ENCODE measurements around the gene DDX20.
A peak's percentile ranks its signal among the peaks of the same experiment; 100 is the strongest.

Gene DDX20

DNA sequence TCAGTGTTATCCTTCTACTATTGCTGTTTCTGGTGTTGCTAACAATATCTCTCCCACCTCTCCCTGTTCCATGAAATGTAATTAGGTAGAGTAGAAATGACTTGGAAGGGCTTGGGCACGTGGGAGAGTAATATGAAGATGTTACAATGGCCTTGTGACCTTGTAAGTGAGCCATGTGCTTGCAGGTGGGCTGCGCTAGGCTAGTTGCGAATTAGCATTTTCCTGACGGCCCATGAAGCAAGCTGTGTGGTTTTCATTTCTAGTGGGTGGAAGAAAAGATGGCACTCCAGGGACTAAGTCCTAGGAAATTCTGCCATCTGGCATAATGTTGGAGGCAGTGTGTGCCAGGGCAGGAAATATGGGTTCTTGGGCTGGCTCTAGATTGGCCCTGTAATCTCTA, 7.8 kb upstream of the DDX20 start:
- no peak for DNase-seq (ENCODE audit: low read depth in 3 of 3)

DNA sequence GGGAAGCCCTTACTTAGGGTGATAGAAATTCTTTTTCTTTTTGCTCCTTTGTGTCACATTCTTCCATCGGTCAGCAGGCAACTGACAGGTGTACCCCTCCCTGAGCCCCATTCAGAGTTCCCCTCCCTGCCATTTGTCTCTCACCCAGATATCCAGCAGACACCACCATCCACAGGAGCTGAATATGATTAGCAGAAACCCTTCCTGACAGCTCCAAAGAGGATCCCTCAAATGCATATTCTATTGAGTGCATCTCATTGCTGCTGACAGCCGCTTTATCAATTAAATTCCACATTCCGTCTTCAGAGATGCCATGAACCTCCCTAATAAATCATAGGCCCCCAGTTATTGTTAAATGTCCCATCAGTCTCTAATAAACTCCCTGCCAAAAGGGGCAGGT, 6.1 kb upstream of the DDX20 start:
- no peak for DNase-seq (ENCODE audit: low read depth in 3 of 3)

DNA sequence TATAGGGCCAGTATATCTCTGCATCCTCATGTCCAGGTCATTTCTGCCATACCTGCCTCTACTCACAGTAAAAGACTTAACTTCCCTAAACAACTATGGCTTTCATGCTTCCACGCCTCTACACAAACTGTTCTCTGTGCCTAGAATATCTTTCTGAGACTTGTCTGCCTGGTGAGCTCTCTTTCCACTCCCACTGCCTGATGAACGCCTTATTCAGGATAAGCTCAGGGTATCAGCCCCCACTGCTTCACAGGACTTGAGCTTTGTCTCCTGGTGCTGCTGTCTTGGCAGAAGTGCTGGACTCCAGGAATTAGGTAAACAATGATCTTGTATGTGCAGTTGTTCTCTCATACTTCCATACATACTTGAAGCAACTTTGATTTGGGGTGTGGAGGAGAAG, 4.8 kb upstream of the DDX20 start:
- DNase-seq (ENCODE audit: low read depth in 3 of 3), result no peak

DNA sequence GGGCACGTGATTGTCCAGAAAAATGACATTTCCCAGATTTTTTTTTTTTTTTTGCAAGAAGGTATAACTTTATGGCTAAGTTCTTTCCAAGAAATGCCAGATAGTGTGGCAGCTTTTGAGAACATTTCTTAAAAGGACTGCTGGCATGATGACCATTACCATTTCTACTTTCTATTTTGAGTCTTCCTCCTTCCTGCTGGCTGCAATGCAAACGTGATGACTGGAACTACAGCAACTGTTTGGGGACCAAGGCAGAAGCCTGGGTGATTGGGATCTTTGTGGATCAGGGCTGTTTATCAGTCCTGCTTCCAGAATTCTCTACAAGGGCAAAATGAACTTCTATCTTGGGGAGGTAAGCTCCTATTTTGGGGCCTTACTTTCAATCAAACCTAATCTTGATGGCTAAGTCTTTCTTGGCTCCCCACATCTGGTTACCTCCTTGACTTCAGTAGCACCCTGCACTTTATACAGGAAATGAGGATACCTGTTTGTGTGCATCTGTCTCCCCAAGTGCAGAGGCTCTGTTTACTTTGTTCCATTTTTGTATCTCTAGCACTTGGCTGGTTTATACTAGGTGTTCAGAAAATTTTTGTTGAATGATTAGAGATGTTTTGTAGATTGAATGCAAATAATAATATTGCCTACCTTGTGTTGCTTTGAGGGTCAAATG, 3.7 kb upstream of the DDX20 start:
- no peak for DNase-seq (ENCODE audit: low read depth in 3 of 3)

DNA sequence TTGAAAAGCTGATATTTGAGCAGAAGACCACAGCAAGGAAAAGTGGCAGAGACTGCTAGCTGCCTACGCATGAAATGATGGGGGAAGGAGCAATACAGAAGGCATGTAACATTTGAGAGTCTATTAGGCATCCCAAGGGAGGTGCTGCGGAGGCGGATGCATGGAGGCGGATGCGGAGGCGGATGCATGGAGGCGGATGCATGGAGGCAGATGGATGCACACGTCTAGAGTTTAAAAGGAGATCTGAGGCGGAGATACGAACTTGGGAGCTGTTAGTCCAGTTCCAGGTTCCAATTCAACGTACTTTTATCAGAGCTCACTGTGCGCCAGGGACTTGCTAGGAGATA, 744 bp upstream of the DDX20 start:
- DNase-seq (ENCODE audit: low read depth in 3 of 3), result peak in 1 of 3 experiments; percentile 33

DNA sequence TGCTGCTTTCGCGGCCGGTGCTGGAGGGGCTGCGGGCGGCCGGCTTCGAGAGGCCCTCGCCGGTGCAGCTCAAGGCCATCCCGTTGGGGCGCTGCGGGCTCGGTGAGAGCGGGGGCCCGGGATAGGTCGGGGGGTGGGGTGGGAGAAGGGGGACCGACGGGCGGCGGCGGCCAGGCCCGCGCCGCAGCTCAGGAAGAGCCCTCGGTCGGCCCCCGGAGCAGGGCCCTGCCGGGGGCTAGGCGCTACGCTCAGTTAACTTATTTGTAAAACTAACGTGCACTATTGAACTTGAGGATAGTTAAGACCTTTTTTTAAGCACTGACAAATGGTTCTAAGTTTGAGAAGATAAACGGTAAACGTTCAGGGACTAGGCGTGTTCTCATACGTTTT, 418 bp downstream of the DDX20 start:
- no peak for DNase-seq (ENCODE audit: low read depth in 3 of 3)

DNA sequence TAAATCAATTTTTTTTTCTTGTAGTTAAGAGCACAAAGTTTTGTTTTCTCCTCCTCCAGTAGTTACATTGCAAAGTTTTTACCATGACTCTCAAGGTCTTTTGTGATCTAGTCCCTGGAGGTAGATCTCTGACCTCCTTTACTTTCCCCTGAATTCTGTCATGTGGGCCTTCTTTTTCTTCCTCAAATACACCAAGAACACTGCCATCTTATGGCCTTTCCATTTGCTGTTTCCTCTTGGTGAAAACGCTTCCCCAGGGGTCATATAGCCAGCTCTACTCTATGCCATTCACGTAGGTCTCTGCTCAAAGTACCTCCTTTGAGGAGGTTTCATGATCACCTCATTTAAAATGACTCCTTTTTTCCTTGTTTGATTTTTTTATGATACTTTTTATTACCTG, 2.7 kb downstream of the DDX20 start:
- no peak for DNase-seq (ENCODE audit: low read depth in 3 of 3)

DNA sequence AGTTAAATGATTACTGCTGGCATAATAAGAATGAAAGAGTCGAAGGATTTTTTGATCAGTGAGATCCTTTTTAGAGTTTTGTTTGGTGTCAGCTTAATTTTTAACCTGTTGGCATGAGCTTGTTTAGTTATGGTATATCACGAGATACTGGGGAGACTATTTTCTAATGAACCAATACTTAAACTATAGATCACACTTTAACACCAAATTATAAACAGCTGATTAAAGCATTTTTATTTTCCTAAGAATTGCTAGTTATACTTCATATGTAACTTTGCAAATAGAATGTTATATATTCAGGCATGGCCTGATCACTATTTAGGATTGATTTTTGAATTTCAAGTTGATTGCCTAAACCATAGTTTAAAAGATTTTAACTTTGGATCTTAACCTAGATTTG, 6.0 kb downstream of the DDX20 start:
- no peak for DNase-seq (ENCODE audit: low read depth in 3 of 3)

DNA sequence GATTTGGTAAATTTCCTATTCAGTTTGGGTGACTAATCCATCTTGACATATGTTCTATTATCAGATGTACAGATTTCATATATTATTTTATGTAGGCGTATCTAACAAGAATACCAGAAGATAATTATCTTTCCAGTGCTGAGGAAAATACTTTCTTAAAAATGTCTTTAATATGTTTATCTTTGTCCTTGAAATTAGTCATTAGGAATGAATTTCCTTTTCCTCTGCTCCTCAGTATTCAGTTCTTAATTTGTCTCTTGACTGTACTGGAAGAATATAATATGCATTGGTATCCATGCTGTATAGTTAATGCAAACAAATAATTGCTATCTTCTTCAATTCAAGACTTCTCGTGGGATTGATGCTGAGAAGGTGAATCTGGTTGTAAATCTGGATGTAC, 6.6 kb downstream of the DDX20 start:
- DNase-seq (ENCODE audit: low read depth in 3 of 3), result no peak

DNA sequence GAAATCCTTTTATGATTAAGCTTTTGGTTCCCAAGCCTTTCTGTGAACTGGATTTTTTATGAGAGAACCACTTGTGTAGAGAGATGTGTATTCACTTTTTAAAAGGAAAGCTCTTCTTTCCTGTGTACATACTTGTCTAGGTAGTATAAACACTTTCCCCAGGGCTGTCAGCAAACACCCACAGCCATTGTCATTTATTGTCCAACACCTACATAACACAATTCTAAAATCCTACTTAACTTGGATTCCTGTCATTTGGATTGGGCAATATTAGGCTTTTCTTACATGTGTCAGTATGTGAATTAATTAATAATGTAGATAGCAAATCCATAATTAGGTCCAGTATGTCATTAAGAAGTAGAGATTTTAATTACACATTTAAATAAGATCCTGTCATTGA, 12.3 kb downstream of the DDX20 start:
- DNase-seq (ENCODE audit: low read depth in 3 of 3), result no peak

DNA sequence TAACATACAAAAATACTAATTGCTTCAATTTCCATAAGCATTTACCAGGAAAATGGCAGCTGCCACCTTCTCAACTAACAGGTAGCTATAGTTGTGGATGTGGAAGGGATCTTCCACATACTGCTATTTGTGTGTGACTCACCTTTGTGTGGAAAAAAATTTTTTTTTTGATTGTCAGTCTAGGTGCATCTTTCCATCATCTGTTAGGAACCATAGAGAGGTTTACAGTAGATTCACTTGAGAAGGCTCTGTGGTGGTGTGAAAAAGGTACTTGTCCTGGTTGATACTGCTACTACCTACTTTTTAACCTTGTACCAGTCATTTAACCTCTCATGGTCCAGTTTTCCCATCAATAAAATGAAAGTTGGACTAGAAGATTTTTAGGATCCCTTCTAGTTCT, 12.9 kb downstream of the DDX20 start:
- DNase-seq (ENCODE audit: low read depth in 3 of 3), result no peak

DNA sequence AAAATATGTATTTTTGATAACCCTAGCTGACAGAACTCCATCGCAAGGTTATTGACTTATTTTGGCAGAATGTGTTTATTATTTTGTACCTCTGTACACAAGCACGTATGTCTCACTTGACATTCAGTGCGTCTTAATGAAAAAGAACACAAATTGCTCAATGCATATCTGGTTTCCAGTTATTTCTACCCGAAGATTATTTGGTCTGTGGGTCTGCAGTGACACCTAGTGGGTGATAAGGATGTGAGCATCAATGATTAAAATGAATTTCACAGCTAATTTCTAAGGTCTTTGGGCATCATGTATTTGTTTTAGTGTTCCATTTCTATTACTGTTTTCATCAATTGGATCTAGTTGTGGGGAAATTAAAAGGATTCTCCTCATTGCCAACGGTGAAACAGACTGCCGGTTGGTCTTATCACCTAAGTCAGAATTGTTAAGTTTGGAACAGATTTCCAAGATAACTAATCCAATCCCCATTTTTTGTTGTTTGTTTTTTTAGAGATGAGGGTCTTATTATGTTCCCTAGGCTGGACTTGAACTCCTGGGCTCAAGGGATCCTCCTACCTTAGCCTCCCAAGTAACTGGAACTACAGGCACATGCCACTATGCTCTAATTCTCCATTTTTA, 13.9 kb downstream of the DDX20 start:
- peak in 1 of 3 experiments; percentile 23 for DNase-seq (ENCODE audit: low read depth in 3 of 3)

DNA sequence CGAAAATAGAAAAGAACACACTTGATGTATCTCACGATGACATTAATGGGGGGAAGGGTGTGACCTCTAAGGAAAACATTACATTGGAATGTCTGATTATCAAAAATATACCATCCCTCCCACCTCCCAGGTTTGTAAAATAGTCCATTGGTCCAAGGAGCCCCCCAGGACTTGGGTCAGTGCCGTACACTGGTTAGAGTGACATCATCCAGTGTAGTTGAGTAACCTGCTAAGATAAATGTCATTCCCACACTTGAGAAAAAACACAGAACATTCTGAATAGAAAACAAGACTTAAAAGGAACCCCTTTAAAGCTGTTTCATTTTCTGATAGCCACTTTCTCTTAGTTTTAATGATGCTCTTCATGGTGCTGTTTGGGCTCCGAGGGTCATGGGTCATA, 15.2 kb downstream of the DDX20 start:
- no peak for DNase-seq (ENCODE audit: low read depth in 3 of 3)

DNA sequence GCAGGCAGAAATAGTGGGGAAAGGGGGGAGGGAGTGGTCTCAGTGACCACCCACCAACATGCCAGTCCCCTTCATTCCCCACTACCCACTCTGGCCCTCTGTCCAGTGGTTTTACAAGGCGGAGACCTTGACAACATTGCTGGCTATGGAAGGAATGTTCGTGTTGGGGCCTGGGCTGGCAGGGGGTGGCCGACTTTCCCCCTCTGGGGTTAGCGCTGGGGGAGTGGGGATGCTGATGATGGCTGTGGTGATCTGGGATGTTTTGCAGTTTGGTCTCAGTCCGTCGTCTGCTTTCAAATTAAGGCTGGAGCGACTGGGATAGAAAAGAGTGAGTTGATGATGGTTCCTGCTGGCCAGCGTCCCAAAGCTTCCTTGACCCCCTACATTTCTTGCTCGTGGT, 20.3 kb downstream of the DDX20 start:
- no peak for DNase-seq (ENCODE audit: low read depth in 3 of 3)

DNA sequence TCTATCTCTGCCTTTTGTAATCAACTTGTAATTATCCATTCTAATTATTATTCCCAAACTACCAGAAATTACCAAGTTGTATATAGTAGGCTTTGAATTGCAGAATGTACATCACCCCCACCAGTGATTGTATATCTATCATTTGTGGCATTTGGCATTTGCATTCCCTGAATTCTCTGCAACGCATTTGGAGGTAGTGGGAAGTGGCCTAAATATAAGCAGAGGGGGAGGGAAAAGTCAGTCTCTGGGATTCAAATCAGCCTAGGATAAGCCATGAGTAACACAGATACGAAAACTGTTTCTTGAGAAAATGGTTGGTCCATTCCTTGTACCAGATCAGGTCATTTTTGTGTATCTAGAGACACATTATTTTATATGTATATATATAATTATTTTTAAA, 20.7 kb downstream of the DDX20 start:
- DNase-seq (ENCODE audit: low read depth in 3 of 3), result no peak

DNA sequence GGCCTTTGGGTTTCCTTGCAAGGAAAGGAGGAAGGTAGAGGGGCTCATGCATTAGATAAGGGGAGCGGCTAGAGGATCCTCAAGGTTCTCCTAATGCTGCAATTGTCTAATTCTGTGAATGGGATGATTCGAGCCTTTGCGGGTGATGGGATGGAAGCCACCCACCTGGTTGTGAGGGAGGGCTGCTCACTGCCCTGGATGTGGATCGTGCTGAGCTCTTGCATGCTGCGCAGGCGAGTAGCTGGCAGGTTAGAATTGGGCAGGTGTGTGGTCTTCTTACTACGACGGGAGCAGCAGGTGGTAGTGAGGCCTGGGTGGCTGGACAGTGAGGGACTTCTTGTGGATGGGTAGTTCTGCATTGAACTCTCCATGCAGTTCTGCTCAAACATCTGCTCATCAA, 21.2 kb downstream of the DDX20 start:
- no peak for DNase-seq (ENCODE audit: low read depth in 3 of 3)

DNA sequence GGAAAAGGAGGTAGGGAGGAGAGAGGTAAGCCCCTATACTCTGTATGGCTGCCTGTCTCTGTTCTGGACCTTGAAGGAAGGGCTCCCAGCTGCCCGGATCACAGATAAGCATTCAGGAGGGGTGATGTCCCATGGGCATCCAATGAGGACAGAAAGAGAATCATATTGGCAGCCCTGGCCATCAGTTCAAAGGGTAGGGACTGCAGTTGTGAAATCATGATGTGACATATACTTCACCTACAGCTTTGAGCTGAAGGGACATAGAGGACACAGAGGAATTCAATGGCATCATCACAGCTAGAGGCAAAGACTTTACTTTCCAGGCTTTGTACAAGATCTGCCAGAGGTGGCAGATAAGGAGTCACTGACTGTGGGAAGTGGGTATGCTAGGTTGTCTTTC, 21.6 kb downstream of the DDX20 start:
- no peak for DNase-seq (ENCODE audit: low read depth in 3 of 3)

DNA sequence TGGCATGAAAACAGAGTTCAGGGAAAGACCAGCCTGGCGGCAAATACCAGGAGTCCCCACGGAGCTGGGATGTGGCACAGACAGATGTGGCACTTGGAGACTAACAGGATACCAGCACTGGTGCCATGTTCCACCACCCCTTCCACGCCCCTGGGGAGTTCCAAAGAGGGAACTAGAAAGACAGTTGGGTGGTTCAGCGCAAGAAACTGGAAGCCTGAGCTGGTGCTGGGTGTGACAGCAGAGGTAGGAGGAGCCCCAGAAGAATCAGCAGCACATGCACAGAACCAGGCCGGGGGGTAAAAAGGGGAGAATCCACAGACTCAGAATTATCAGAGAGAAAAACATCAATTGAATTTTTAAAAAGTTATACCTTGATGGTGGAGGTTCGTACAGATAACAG, 22.4 kb downstream of the DDX20 start:
- no peak for DNase-seq (ENCODE audit: low read depth in 3 of 3)

DNA sequence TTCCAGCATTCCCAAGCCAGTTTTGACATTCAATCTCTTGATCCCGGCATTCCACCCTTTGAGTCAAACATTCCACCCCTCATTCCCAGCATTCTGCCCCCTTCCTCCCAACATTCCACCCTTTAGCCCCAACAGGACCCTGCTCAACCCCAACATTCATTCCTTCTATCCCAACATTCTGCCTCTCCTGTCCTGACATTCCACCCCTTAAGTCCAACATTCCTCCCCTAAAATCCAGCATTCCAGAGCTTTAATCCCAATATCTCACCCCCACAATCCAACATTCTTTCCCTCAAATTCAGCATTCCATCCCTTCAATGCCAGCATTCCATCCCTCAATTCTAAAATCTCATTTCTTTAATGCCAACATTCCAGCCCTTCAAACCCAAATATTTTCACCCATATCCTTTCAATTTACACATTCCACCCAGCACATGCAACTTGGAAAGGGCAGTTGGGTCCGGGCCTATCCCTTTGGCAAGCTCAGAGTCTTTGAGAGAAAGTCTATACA, 22.9 kb downstream of the DDX20 start:
- DNase-seq (ENCODE audit: low read depth in 3 of 3), result no peak

DNA sequence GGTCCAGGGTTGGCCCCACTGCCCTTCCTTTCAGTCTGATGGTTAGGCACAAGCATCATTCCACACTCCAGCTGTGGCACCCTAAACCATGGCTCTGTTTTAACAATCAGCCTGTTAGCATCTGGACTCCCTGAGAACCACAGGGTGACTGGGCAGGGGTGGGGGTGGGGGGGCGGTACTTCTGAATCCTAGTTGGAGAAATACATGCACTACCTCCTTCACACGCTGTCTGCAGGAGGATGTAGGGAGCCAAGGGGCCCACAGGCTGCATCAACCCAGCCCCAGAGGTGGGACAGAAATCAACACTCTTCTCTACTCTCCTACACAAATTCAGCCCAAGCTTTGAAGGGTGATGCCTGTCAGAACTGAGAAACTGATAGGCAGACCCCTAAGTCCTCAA, 23.8 kb downstream of the DDX20 start:
- DNase-seq (ENCODE audit: low read depth in 3 of 3), result no peak

DNA sequence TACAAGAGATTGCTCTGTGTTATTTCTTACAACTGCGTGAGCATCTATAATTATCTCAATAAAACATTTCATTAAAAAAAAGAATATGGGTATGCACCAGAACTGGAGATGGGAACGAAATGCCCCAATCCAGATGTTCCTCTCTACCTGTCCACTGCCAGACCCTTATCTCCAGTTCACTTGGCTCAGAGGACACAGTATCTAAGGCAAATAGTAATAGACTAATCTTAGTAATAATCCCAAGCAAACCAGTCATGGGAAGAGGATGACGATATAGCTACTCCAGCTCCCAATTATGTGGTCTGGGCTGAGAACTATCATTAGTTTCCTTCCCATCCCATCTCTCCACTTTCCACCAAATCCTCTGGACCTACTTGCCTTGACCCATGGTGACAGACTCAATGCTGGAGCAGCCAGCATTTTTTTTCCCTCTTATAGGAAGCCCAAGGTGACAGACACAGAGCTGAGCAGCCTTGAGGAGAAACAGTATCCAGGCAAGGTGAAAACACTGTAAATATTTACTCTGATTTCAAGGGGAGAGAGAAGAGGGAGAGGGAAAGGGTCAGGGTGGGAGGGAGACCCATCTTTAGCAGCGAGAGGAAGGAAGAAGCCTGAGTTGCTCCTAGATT, 28.7 kb downstream of the DDX20 start:
- DNase-seq (ENCODE audit: low read depth in 3 of 3), result no peak

DNA sequence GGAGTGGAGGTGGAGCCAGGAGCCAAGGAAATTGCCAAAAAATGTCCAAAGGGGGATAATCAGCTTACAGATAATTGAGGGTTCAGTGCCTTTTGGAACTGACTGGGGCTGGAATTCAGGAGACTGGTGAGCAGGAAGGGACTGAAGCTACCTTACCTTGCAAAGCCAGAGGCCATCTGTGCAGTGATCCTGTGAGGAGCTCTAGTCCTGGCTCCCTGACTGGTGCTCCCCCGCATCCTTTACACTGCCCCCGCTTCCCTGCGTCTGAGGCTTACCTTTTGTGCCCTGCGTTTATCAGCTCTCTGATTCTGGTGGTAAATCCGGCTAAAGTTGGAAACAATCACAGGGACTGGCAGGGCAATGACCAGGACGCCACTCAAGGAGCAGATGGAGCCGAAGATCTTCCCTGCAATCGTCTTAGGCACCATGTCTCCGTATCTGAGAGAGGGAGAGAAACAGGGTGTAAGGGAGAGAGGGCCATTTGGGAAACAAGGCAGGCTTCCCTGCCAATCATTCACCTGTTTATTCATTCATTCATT, 31.0 kb downstream of the DDX20 start:
- DNase-seq (ENCODE audit: low read depth in 3 of 3), result no peak

DNA sequence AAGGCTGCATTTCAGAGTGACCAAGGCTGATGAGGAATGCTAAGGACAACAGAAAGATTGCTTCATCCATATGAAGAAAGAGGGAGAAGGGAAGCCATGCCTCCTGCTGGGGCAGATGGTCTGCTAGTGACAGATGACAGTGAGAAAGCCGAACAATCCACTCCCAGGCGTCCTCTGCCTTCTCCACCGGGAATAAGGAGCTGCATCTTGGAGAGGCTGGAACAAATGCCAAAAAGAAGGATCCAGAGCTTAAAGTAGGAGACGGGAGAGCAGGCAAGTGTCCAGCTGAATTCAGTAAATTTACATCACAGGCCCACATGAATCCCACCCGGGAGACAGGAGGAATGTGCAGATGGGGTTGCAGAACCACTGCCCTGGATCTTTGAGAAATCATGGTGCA, 33.4 kb downstream of the DDX20 start:
- DNase-seq (ENCODE audit: low read depth in 3 of 3), result no peak

Data from stimulated activated CD4-positive, alpha-beta T cell treated with anti-CD3 and anti-CD28 coated beads, TNF-alpha, amount 100 ng/mL, for 24 hours (primary cell).